Esophagus muscularis mucosa (tissue), 4 donors: Measurements from ENCODE around the gene HSF4.

Source experiments
- EP300 ChIP-seq: sonication (generic); formaldehyde crosslinking; IDR thresholded peaks from one replicate; pipeline ENCODE4 v1.6.1; 2017; ENCODE audit warnings: antibody characterized with exemption
- POLR2AphosphoS5 ChIP-seq, 2 donors: sonication (generic); formaldehyde crosslinking; IDR thresholded peaks; one replicate each; pipeline ENCODE4 v1.6.1; 2017; ENCODE audit warnings: antibody characterized with exemption in 2 of 2
- TF ChIP-seq, protein P1 (sequence below), 3 experiments: fragments of 200-600 bp in 2 of 3; fragments of 450-650 bp in 1 of 3; sonication (generic) in 2 of 3; IDR thresholded peaks; one replicate each; pipeline ENCODE4 v1.5.1; 2017 to 2019; ENCODE audit warnings: antibody characterized with exemption in 3 of 3, mild to moderate bottlenecking in 2 of 3, moderate library complexity in 1 of 3

DNA sequence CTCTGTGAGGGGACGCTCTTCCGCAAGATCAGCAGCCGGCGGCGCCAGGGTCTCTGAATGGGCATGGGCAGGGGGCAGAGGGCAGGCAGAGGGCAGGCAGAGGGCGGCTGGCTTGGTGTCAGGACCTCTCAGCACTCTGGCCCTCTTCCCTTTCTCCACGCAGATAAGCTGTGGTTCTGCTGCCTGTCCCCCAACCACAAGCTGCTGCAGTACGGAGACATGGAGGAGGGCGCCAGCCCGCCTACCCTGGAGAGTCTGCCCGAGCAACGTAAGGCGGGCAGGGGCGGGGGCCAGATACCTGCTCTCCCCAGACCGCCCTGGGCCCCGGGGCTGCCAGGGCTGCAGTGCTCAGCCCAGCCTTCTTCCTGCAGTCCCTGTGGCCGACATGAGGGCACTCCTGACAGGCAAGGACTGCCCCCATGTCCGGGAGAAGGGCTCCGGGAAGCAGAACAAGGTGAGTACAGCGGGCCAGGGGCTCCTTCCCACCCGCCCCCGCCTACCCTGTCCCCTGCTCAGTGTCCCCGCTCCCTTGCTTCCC lies 38.5 kb downstream of the HSF4 start:
- TF ChIP-seq POLR2AphosphoS5 (IDR thresholded peaks at IDR 0.05) (no peak), EP300 (no peak)
- TF ChIP-seq, protein P1, sequence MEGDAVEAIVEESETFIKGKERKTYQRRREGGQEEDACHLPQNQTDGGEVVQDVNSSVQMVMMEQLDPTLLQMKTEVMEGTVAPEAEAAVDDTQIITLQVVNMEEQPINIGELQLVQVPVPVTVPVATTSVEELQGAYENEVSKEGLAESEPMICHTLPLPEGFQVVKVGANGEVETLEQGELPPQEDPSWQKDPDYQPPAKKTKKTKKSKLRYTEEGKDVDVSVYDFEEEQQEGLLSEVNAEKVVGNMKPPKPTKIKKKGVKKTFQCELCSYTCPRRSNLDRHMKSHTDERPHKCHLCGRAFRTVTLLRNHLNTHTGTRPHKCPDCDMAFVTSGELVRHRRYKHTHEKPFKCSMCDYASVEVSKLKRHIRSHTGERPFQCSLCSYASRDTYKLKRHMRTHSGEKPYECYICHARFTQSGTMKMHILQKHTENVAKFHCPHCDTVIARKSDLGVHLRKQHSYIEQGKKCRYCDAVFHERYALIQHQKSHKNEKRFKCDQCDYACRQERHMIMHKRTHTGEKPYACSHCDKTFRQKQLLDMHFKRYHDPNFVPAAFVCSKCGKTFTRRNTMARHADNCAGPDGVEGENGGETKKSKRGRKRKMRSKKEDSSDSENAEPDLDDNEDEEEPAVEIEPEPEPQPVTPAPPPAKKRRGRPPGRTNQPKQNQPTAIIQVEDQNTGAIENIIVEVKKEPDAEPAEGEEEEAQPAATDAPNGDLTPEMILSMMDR (IDR thresholded peaks at IDR 0.05), result no peak
